Head of caudate nucleus (tissue), 42 donors: ENCODE data around the gene SLC12A6.
A peak's percentile ranks its signal among the peaks of the same experiment; 100 is the strongest.
"Not testable (repeated sequence)": the region's sequence is repeated elsewhere in the genome, so short reads cannot be mapped to it uniquely, and the experiment has no call there.

Source experiments
- DNase-seq, 42 donors: peaks; one replicate each; pipeline versions ENCODE4 v3.0.0 to v3.0.0-alpha.2; 2020 to 2021; ENCODE audit warnings: mixed read lengths in 7 of 42
- intact Hi-C: fragments of 100-400 bp; cut with DNase I; formaldehyde crosslinking; loops from one replicate; pipeline ENCODE4 v1.15.0; 2022

Gene SLC12A6

GRCh38 chr15:34239151-34239808, 98.3 kb downstream of the SLC12A6 start:
- intact Hi-C loops, result no loop called here
- DNase-seq, result peak in 2 of 42 donors; percentile 13 to 20

GRCh38 chr15:34233614-34234013, 104.0 kb downstream of the SLC12A6 start:
- intact Hi-C loops, result no loop called here
- DNase-seq, result no peak

GRCh38 chr15:34223904-34224596, 113.5 kb downstream of the SLC12A6 start:
- intact Hi-C loops, result loop anchor here (10.0 kb wide), 2 partner anchors 111 to 141 kb away; partner anchors contain the start of genes LPCAT4 and SLC12A6
- no peak for DNase-seq

- DNase-seq, result no peak
- intact Hi-C loops, result no loop called here
These were observed 119.9 kb downstream of the SLC12A6 start for GRCh38 chr15:34217587-34218225.

- intact Hi-C loops, result no loop called here
- DNase-seq, result no peak
These were observed 120.9 kb downstream of the SLC12A6 start for GRCh38 chr15:34216527-34217270.

GRCh38 chr15:34214135-34214534, 123.4 kb downstream of the SLC12A6 start:
- intact Hi-C loops, result loop anchor here (5.0 kb wide), 2 partner anchors 112 to 152 kb away; partner anchors contain the start of genes EMC7 and PGBD4
- no peak for DNase-seq

- DNase-seq, result no peak
- intact Hi-C loops, result loop anchor here (5.0 kb wide), 2 partner anchors 111 to 151 kb away; partner anchors contain the start of genes EMC7 and PGBD4
These were observed 123.9 kb downstream of the SLC12A6 start for GRCh38 chr15:34213690-34214089.

- intact Hi-C loops, result loop anchor here (5.0 kb wide), 2 partner anchors 107 to 147 kb away; partner anchors contain the start of genes EMC7 and PGBD4
These were observed 127.9 kb downstream of the SLC12A6 start, which contains the start of gene KATNBL1 for GRCh38 chr15:34209421-34210282. Gene KATNBL1, minus strand, starts transcription at chr15:34210096. Its CDS starts 46,420 bp downstream, at chr15:34163676.

GRCh38 chr15:34206011-34206410, 131.6 kb downstream of the SLC12A6 start:
- intact Hi-C loops, result no loop called here
- peak in 3 of 42 donors; percentile 11 to 46 (median 30) for DNase-seq

More at GRCh38 chr15:34209421-34210282, 127.9 kb downstream of the SLC12A6 start, which contains the start of gene KATNBL1:
- peak; percentile 90 to 99 (median 96) for DNase-seq

- intact Hi-C loops, result no loop called here
- no peak for DNase-seq
These were observed 133.6 kb downstream of the SLC12A6 start for GRCh38 chr15:34203936-34204335.

- DNase-seq, result no peak
- intact Hi-C loops, result no loop called here
These were observed 134.3 kb downstream of the SLC12A6 start for GRCh38 chr15:34203305-34203704.

- intact Hi-C loops, DNase-seq: not testable (repeated sequence)
These were observed 144.3 kb downstream of the SLC12A6 start for GRCh38 chr15:34193272-34193671.

GRCh38 chr15:34188711-34189110, 148.9 kb downstream of the SLC12A6 start:
- DNase-seq, result no peak
- intact Hi-C loops, result no loop called here

- intact Hi-C loops, result no loop called here
These were observed 151.9 kb downstream of the SLC12A6 start for GRCh38 chr15:34185666-34186065.

GRCh38 chr15:34182942-34183341, 154.6 kb downstream of the SLC12A6 start:
- peak in 1 of 42 donors; percentile 4 for DNase-seq
- intact Hi-C loops, result no loop called here

More at GRCh38 chr15:34185666-34186065, 151.9 kb downstream of the SLC12A6 start:
- no peak for DNase-seq
